Ishikawa (cell line): ENCODE data around the gene TTC34.

ENCODE experiments used
- CEBPB ChIP-seq: IDR thresholded peaks from 2 replicates; pipeline ENCODE4 v1.6.1; 2012
- CREB1 ChIP-seq: IDR thresholded peaks from 2 replicates; pipeline ENCODE4 v1.6.1; 2012; ENCODE audit warnings: low read depth
- EGR1 ChIP-seq: IDR thresholded peaks from 2 replicates; pipeline ENCODE4 v1.6.1; 2012
- EP300 ChIP-seq: IDR thresholded peaks from 2 replicates; pipeline ENCODE4 v1.6.1; 2012; ENCODE audit warnings: borderline replicate concordance
- FOXM1 ChIP-seq: IDR thresholded peaks from 2 replicates; pipeline ENCODE4 v1.6.1; 2012; ENCODE audit warnings: low read depth, borderline replicate concordance
- MAX ChIP-seq: IDR thresholded peaks from 2 replicates; pipeline ENCODE4 v1.6.1; 2012
- NFIC ChIP-seq: IDR thresholded peaks from 2 replicates; pipeline ENCODE4 v1.6.1; 2012
- RAD21 ChIP-seq: IDR thresholded peaks from 2 replicates; pipeline ENCODE4 v1.6.1; 2012; ENCODE audit warnings: low read depth
- TAF1 ChIP-seq: IDR thresholded peaks from 2 replicates; pipeline ENCODE4 v1.6.1; 2012; ENCODE audit warnings: low read depth, mild to moderate bottlenecking
- TCF12 ChIP-seq: IDR thresholded peaks from 2 replicates; pipeline ENCODE4 v1.6.1; 2012; ENCODE audit warnings: low read depth
- TEAD4 ChIP-seq: IDR thresholded peaks from 2 replicates; pipeline ENCODE4 v1.6.1; 2012
- ZBTB7A ChIP-seq: IDR thresholded peaks from 2 replicates; pipeline ENCODE4 v1.6.1; 2012; ENCODE audit warnings: low read depth
- TF ChIP-seq, protein P1 (sequence below): IDR thresholded peaks from 2 replicates; pipeline ENCODE4 v1.6.1; 2012
- TF ChIP-seq, protein P2 (sequence below): IDR thresholded peaks from 2 replicates; pipeline ENCODE4 v1.6.1; 2012; ENCODE audit warnings: low read depth, mild to moderate bottlenecking

The TTC34 gene

DNA sequence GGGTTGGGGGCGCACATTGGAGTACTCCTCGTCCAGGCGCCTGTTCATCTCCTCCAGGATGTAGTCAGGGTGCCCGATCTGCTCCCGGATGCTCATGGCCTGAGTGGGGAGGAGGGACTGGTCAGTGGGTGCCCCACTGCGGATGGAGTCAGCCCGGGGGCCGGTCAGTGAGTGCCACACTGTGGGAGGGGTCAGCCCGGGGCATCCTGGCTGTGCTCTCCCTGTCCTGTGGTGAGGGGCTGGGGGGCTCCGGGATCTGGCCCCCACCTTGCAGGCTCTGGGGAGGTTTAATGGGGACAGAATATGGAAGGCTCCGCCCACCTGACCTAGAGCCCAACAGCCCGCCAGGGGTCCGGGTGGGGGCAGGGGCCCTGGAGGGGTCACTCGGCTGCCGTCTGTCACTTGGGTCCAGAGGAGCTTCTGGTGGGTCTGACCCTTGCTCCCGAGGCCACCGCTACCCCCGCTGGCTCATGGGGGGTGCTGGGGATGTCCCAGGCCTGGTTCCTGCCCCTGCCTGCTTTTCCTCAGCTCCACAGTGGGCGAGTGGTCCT lies 206.2 kb downstream of the TTC34 start:
- TF ChIP-seq RAD21 (no peak), FOXM1 (no peak), TCF12 (no peak), MAX (no peak), TAF1 (no peak), EGR1 (no peak), CREB1 (no peak), CEBPB (no peak), TEAD4 (no peak)
- TF ChIP-seq, protein P1, sequence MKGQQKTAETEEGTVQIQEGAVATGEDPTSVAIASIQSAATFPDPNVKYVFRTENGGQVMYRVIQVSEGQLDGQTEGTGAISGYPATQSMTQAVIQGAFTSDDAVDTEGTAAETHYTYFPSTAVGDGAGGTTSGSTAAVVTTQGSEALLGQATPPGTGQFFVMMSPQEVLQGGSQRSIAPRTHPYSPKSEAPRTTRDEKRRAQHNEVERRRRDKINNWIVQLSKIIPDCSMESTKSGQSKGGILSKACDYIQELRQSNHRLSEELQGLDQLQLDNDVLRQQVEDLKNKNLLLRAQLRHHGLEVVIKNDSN = no peak
- TF ChIP-seq, protein P2, sequence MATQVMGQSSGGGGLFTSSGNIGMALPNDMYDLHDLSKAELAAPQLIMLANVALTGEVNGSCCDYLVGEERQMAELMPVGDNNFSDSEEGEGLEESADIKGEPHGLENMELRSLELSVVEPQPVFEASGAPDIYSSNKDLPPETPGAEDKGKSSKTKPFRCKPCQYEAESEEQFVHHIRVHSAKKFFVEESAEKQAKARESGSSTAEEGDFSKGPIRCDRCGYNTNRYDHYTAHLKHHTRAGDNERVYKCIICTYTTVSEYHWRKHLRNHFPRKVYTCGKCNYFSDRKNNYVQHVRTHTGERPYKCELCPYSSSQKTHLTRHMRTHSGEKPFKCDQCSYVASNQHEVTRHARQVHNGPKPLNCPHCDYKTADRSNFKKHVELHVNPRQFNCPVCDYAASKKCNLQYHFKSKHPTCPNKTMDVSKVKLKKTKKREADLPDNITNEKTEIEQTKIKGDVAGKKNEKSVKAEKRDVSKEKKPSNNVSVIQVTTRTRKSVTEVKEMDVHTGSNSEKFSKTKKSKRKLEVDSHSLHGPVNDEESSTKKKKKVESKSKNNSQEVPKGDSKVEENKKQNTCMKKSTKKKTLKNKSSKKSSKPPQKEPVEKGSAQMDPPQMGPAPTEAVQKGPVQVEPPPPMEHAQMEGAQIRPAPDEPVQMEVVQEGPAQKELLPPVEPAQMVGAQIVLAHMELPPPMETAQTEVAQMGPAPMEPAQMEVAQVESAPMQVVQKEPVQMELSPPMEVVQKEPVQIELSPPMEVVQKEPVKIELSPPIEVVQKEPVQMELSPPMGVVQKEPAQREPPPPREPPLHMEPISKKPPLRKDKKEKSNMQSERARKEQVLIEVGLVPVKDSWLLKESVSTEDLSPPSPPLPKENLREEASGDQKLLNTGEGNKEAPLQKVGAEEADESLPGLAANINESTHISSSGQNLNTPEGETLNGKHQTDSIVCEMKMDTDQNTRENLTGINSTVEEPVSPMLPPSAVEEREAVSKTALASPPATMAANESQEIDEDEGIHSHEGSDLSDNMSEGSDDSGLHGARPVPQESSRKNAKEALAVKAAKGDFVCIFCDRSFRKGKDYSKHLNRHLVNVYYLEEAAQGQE = no peak

GRCh38 chr1:2594641-2595131 lies 206.8 kb downstream of the TTC34 start:
- TF ChIP-seq EP300 (no peak), NFIC (no peak), EGR1 (no peak), MAX (no peak)

DNA sequence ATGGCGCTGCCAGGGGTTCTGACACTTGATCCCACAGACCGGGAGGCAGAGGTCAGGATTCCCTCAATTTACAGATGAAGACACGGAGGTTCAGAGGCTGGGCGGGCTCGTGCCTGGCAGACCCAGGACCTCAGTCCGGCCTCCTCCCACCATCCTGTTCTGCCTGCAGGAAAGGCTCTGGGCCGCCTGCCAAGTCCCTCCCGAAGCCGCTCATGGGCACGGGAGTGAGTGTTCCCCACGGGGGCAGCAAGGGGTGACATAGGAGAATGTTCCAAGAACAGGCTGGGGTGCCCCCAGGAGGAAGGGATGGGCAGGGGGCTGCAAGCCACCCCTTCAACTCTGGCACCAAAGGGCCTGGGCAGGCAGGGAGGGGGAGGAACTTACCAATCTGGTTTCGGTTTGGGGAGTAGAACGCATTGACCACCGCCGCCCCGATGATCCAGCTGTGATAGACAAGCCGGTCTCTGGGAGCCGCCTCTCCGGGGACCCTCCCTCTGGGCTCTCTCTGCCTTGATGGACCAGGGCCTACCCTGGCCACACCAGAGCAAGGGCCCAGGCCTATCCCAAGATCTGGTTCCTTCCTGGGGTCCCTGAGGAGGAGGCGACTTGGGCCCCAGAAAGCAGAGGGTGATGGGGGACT lies 207.4 kb downstream of the TTC34 start:
- peak; percentile 55; the same call in 1 of the 2 replicates for TF ChIP-seq NFIC
- TF ChIP-seq, protein P2 = no peak

- TF ChIP-seq CEBPB (no peak), NFIC (no peak)
Observed at GRCh38 chr1:2593251-2593878, 208.1 kb downstream of the TTC34 start.

DNA sequence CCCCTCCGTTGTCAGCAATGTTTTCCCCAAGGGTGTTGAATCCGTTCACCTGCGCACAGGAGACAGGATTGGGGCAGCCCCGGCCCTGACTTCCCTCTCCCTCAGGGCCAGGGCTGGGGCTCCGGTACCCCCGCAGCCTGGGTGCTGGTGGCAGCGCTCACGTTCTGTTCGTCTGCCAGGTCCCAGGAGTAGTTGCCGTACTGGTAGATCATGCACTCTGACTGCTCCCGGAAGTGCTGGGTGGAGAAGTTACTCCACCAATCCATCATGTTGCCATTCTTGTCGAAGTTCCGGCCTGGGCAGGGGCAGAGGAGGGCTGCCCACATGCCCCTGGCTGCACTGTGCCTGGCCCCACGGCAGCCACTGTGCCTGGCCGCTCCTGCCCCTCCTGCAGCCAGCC lies 208.8 kb downstream of the TTC34 start:
- TF ChIP-seq, protein P2 = no peak
- no peak for TF ChIP-seq NFIC
- no peak for TF ChIP-seq EP300
- no peak for TF ChIP-seq TEAD4
- no peak for TF ChIP-seq CEBPB
- no peak for TF ChIP-seq TCF12
- TF ChIP-seq FOXM1 = no peak
- no peak for TF ChIP-seq ZBTB7A
- TF ChIP-seq MAX = no peak
- no peak for TF ChIP-seq CREB1
- TF ChIP-seq TAF1 = no peak
- no peak for TF ChIP-seq EGR1
